Measurements from ENCODE around the gene ZNF2. TPM values are rescaled to one million over a fixed set of nuclear protein-coding genes. Genes with fewer than 3 reads are reported as not detected.

Gene ZNF2
- total and polyA plus RNA-seq, 2 of the 13 experiments (the other 11 are each of a cell fraction or from before 2014, with no cell fraction given) = 4.3 to 6.1 TPM

DNA sequence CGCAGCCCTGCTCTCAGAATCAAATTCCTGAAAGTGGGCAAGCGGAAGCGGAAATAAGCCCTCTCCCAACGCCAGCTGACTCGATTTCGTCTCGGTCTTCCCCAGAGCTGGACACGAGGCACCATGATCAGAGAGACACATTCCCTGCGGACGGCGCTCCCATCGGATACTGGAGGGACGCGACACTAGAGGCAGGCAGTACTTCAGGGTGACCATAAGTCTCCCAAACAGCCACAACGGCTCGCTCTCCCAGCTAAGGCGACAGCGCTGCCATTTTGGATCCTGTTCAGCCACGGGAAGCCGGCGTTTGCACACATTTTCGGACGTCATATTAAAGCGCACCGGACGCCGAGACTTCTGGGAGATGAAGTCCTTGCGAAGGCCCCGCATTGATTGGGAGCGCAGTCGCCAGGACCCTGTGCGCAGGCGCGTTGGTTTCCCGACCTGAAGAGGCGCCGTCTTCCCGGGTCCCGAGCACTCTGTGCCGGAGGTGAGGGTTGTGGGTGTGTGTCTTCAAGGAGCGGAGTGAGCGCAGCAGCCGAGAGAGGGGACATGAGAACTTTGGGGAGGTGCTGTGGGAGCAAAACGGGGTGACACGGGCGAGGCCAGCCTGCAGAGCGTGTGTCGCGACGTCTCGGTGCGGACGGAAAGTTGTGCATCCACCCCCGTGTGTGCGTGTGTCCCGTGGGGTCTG lies at the start of gene ZNF2 (continued):
- TF ChIP-seq, protein P1, sequence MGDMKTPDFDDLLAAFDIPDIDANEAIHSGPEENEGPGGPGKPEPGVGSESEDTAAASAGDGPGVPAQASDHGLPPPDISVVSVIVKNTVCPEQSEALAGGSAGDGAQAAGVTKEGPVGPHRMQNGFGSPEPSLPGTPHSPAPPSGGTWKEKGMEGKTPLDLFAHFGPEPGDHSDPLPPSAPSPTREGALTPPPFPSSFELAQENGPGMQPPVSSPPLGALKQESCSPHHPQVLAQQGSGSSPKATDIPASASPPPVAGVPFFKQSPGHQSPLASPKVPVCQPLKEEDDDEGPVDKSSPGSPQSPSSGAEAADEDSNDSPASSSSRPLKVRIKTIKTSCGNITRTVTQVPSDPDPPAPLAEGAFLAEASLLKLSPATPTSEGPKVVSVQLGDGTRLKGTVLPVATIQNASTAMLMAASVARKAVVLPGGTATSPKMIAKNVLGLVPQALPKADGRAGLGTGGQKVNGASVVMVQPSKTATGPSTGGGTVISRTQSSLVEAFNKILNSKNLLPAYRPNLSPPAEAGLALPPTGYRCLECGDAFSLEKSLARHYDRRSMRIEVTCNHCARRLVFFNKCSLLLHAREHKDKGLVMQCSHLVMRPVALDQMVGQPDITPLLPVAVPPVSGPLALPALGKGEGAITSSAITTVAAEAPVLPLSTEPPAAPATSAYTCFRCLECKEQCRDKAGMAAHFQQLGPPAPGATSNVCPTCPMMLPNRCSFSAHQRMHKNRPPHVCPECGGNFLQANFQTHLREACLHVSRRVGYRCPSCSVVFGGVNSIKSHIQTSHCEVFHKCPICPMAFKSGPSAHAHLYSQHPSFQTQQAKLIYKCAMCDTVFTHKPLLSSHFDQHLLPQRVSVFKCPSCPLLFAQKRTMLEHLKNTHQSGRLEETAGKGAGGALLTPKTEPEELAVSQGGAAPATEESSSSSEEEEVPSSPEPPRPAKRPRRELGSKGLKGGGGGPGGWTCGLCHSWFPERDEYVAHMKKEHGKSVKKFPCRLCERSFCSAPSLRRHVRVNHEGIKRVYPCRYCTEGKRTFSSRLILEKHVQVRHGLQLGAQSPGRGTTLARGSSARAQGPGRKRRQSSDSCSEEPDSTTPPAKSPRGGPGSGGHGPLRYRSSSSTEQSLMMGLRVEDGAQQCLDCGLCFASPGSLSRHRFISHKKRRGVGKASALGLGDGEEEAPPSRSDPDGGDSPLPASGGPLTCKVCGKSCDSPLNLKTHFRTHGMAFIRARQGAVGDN (CRISPR knock-in tag; IDR thresholded peaks at IDR 0.05) = peak; percentile 99
- TF ChIP-seq, protein P2, sequence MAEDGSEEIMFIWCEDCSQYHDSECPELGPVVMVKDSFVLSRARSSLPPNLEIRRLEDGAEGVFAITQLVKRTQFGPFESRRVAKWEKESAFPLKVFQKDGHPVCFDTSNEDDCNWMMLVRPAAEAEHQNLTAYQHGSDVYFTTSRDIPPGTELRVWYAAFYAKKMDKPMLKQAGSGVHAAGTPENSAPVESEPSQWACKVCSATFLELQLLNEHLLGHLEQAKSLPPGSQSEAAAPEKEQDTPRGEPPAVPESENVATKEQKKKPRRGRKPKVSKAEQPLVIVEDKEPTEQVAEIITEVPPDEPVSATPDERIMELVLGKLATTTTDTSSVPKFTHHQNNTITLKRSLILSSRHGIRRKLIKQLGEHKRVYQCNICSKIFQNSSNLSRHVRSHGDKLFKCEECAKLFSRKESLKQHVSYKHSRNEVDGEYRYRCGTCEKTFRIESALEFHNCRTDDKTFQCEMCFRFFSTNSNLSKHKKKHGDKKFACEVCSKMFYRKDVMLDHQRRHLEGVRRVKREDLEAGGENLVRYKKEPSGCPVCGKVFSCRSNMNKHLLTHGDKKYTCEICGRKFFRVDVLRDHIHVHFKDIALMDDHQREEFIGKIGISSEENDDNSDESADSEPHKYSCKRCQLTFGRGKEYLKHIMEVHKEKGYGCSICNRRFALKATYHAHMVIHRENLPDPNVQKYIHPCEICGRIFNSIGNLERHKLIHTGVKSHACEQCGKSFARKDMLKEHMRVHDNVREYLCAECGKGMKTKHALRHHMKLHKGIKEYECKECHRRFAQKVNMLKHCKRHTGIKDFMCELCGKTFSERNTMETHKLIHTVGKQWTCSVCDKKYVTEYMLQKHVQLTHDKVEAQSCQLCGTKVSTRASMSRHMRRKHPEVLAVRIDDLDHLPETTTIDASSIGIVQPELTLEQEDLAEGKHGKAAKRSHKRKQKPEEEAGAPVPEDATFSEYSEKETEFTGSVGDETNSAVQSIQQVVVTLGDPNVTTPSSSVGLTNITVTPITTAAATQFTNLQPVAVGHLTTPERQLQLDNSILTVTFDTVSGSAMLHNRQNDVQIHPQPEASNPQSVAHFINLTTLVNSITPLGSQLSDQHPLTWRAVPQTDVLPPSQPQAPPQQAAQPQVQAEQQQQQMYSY (CRISPR knock-in tag; IDR thresholded peaks at IDR 0.05) = no peak
- TF ChIP-seq FOXJ3 (CRISPR knock-in tag; IDR thresholded peaks at IDR 0.05; ENCODE audit: borderline replicate concordance) (no peak), RFX1 (IDR thresholded peaks at IDR 0.05) (no peak), NCOA5 (CRISPR knock-in tag; IDR thresholded peaks at IDR 0.05) (no peak), ATF7-NPFF (CRISPR knock-in tag; IDR thresholded peaks at IDR 0.05; ENCODE audit: low read depth) (peak; percentile 72), CBFB (CRISPR knock-in tag; IDR thresholded peaks at IDR 0.05) (no peak; the same call in 1 of the 2 replicates), ZNF589 (CRISPR knock-in tag; conservative IDR thresholded peaks at IDR 0.05) (peak; percentile 85), NR2F2 (IDR thresholded peaks at IDR 0.05; ENCODE audit: borderline replicate concordance, low read depth) (peak; percentile 20; the same call in 1 of the 2 replicates), CC2D1A (CRISPR knock-in tag; IDR thresholded peaks at IDR 0.05) (no peak), ZNF331 (CRISPR knock-in tag; IDR thresholded peaks at IDR 0.05) (peak; percentile 78), LRRFIP1 (CRISPR knock-in tag; conservative IDR thresholded peaks at IDR 0.05) (no peak), ZNF768 (CRISPR knock-in tag; IDR thresholded peaks at IDR 0.05) (peak; percentile 62; the same call in 1 of the 2 replicates), ZSCAN25 (CRISPR knock-in tag; IDR thresholded peaks at IDR 0.05) (peak; percentile 75)
- TF ChIP-seq, protein P3, sequence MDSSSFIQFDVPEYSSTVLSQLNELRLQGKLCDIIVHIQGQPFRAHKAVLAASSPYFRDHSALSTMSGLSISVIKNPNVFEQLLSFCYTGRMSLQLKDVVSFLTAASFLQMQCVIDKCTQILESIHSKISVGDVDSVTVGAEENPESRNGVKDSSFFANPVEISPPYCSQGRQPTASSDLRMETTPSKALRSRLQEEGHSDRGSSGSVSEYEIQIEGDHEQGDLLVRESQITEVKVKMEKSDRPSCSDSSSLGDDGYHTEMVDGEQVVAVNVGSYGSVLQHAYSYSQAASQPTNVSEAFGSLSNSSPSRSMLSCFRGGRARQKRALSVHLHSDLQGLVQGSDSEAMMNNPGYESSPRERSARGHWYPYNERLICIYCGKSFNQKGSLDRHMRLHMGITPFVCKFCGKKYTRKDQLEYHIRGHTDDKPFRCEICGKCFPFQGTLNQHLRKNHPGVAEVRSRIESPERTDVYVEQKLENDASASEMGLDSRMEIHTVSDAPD (CRISPR knock-in tag; IDR thresholded peaks at IDR 0.05) = peak; percentile 38; the same call in 1 of the 2 replicates
- TF ChIP-seq, protein P4, sequence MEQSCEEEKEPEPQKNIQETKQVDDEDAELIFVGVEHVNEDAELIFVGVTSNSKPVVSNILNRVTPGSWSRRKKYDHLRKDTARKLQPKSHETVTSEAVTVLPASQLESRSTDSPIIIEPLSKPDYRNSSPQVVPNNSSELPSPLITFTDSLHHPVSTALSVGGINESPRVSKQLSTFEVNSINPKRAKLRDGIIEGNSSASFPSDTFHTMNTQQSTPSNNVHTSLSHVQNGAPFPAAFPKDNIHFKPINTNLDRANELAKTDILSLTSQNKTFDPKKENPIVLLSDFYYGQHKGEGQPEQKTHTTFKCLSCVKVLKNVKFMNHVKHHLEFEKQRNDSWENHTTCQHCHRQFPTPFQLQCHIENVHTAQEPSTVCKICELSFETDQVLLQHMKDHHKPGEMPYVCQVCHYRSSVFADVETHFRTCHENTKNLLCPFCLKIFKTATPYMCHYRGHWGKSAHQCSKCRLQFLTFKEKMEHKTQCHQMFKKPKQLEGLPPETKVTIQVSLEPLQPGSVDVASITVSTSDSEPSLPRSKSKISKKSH (CRISPR knock-in tag; IDR thresholded peaks at IDR 0.05; ENCODE audit: borderline replicate concordance) = peak; percentile 96

Data from HepG2 (cell line).